ENCODE measurements around the gene PANK2. TPM values are rescaled to one million over a fixed set of nuclear protein-coding genes. Genes with fewer than 3 reads are reported as not detected.

Gene PANK2
- total RNA-seq, 2 experiments from 2014 or later = 49.0 to 51.1 TPM

- Mint-ChIP-seq H3K4me1 (ENCODE audit: low read depth) (peaks cover 35% of the 10 kb centered on the region), H3K27ac (peak overlapping the region; percentile 20), H3K4me3 (peak overlapping the region; percentile 30), H3K36me3 (ENCODE audit: low read depth) (peaks cover 27% of the 10 kb centered on the region), H3K27me3 (no peaks in the 10 kb centered on the region), H3K9me3 (no peaks in the 10 kb centered on the region)
- Histone ChIP-seq H3K4me1 (ENCODE audit: insufficient read depth, low read length) (peaks cover 13% of the 10 kb centered on the region), H3K27me3 (ENCODE audit: control insufficient read depth in 1 of 2, insufficient read depth in 2 of 2, low read length in 2 of 2) (no peaks in the 10 kb centered on the region), H3K27ac (ENCODE audit: low read depth in 1 of 2, low read length in 2 of 2) (no peak overlapping the region), H3K36me3 (ENCODE audit: insufficient read depth, low read length) (no peaks in the 10 kb centered on the region), H3K4me3 (ENCODE audit: low read length) (no peak overlapping the region), H3K9me3 (ENCODE audit: control insufficient read depth in 1 of 2, insufficient read depth in 1 of 2, low read length in 2 of 2) (no peaks in the 10 kb centered on the region)
- ChIA-PET POLR2A (no interaction called here), CTCF (interaction anchor here (0.6 to 1.6 kb wide), 3 partner anchors 31 to 200 kb away, joined by 3 to 5 read pairs (median 5); no protein-coding TSS in a partner anchor)
- ATAC-seq (ENCODE audit: poor library complexity) = no peak
- TF ChIP-seq CTCF (IDR thresholded peaks at IDR 0.05) = no peak
- intact Hi-C loops (cut with DNase I, micrococcal nuclease) = no loop called here
- no peak for DNase-seq
Observed at GRCh38 chr20:3885715-3886114, 3.5 kb upstream of the PANK2 start.

GRCh38 chr20:3887876-3888620 lies 1.1 kb upstream of the PANK2 start:
- Mint-ChIP-seq H3K27me3 (no peaks in the 10 kb centered on the region), H3K36me3 (ENCODE audit: low read depth) (peaks cover 45% of the 10 kb centered on the region), H3K4me1 (ENCODE audit: low read depth) (peaks cover 59% of the 10 kb centered on the region), H3K9me3 (no peaks in the 10 kb centered on the region), H3K4me3 (peak overlapping the region; percentile 98), H3K27ac (peak overlapping the region; percentile 94)
- no peaks in the 10 kb centered on the region for H3K36me3 ChIP-seq (ENCODE audit: insufficient read depth, low read length)
- POLR2A ChIA-PET = interaction anchor here (0.6 to 1.3 kb wide), 4 partner anchors 13 to 121 kb away, joined by 3 to 4 read pairs (median 4); partner anchors contain the start of gene ADISSP
- CTCF ChIA-PET = interaction anchor here (1.0 to 2.3 kb wide), 3 partner anchors 11 to 197 kb away, joined by 3 to 8 read pairs (median 3); no protein-coding TSS in a partner anchor
- TF ChIP-seq CTCF (IDR thresholded peaks at IDR 0.05) = no peak
- no peaks in the 10 kb centered on the region for H3K27me3 ChIP-seq (ENCODE audit: control insufficient read depth in 1 of 2, insufficient read depth in 2 of 2, low read length in 2 of 2)
- H3K4me3 ChIP-seq (ENCODE audit: low read length) = peak overlapping the region; percentile 90
- H3K27ac ChIP-seq (ENCODE audit: low read depth in 1 of 2, low read length in 2 of 2) = peak overlapping the region; percentile 80 to 85
- ATAC-seq (ENCODE audit: poor library complexity) (no peak), DNase-seq (no peak)
- intact Hi-C loops (cut with DNase I, micrococcal nuclease) = loop anchor here (2.0 kb wide), 4 partner anchors 67 to 197 kb away; partner anchors contain the start of genes AP5S1 (in 1 of the 2) and RNF24 (in 1 of the 2)
- H3K9me3 ChIP-seq (ENCODE audit: control insufficient read depth in 1 of 2, insufficient read depth in 1 of 2, low read length in 2 of 2) = no peaks in the 10 kb centered on the region
- peaks cover 32% of the 10 kb centered on the region for H3K4me1 ChIP-seq (ENCODE audit: insufficient read depth, low read length)

- H3K4me1 ChIP-seq (ENCODE audit: insufficient read depth, low read length) = peaks cover 46% of the 10 kb centered on the region
- peak overlapping the region; percentile 80 to 85 for H3K27ac ChIP-seq (ENCODE audit: low read depth in 1 of 2, low read length in 2 of 2)
- Mint-ChIP-seq H3K36me3 (ENCODE audit: low read depth) (peaks cover 49% of the 10 kb centered on the region), H3K27me3 (no peaks in the 10 kb centered on the region), H3K4me1 (ENCODE audit: low read depth) (peaks cover 70% of the 10 kb centered on the region), H3K27ac (peak overlapping the region; percentile 94), H3K4me3 (peak overlapping the region; percentile 98), H3K9me3 (no peaks in the 10 kb centered on the region)
- no peaks in the 10 kb centered on the region for H3K27me3 ChIP-seq (ENCODE audit: control insufficient read depth in 1 of 2, insufficient read depth in 2 of 2, low read length in 2 of 2)
- no peaks in the 10 kb centered on the region for H3K9me3 ChIP-seq (ENCODE audit: control insufficient read depth in 1 of 2, insufficient read depth in 1 of 2, low read length in 2 of 2)
- peaks cover 2% of the 10 kb centered on the region for H3K36me3 ChIP-seq (ENCODE audit: insufficient read depth, low read length)
- TF ChIP-seq CTCF (IDR thresholded peaks at IDR 0.05) = no peak
- H3K4me3 ChIP-seq (ENCODE audit: low read length) = peak overlapping the region; percentile 90
- intact Hi-C loops (cut with DNase I, micrococcal nuclease) = loop anchor here (1.0 to 10.0 kb wide), 8 partner anchors 18 to 281 kb away; partner anchors contain the start of genes RNF24 (in 2 of the 2) and AP5S1 (in 1 of the 2)
- DNase-seq = peak in 13 of 14 experiments; percentile 8 to 60 (median 29)
- POLR2A ChIA-PET = interaction anchor here (0.7 to 1.4 kb wide), 7 partner anchors 9 to 195 kb away, joined by 3 to 8 read pairs (median 4); no protein-coding TSS in a partner anchor
- ATAC-seq (ENCODE audit: poor library complexity) = no peak
- CTCF ChIA-PET = interaction anchor here (1.4 kb wide), 1 partner anchor 195 kb away, joined by 6 read pairs; no protein-coding TSS in a partner anchor
Observed at GRCh38 chr20:3889489-3890397, 556 bp downstream of the PANK2 start.
